GM18526 (cell line): Measurements from ENCODE around the gene KIAA0513.
A peak's percentile ranks its signal among the peaks of the same experiment; 100 is the strongest.

Experiments
- POLR2A ChIP-seq: IDR thresholded peaks from 3 replicates; pipeline ENCODE4 v1.6.1; 2011; ENCODE audit not compliant: insufficient read length; ENCODE audit errors: extremely low read depth

KIAA0513 gene

DNA sequence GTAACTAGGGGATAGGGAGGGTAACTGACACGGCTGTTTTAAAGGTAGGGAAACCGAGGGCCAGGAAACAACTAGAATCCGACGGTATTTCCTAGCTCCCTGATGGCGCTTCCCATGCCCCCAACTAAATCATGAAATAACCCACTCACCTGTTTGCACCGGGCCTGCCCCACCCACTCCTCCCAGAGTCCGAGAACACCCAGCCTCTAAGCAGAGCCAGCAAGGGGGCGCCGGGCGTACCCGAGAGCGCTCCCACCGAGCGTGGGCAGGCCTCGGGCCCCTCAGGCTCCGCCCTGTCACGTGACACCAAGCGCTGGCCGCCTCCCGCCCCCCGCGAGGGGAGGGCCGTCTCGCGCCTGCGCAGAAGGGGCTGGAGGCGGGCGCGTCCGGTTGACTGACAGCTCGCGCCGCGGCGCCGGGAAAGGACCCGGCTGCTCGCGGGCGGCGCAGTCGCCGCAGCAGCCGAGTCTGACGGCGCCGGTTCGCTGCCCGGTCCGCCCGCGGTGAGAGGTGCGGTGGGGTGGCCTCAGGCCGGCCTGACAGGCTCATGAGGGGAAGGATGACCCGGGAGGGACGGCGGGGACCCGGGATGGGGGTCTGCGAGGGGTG is at the start of gene KIAA0513:
Gene KIAA0513 (plus strand): TSS at position 447 of the 609 bp plus-strand sequence. CDS start 39,277 bp downstream, outside the sequence.
- peak; percentile 76 for TF ChIP-seq POLR2A

GRCh38 chr16:84979516-84979915 is 48.1 kb upstream of the KIAA0513 start:
- TF ChIP-seq POLR2A, result no peak

GRCh38 chr16:84982434-84982833 is 45.2 kb upstream of the KIAA0513 start:
- TF ChIP-seq POLR2A, result no peak

GRCh38 chr16:84985079-84986065 is 42.2 kb upstream of the KIAA0513 start:
- no peak for TF ChIP-seq POLR2A

- TF ChIP-seq POLR2A, result no peak
Measured at GRCh38 chr16:84986102-84986501, 41.5 kb upstream of the KIAA0513 start.

GRCh38 chr16:84986879-84987278 is 40.7 kb upstream of the KIAA0513 start:
- no peak for TF ChIP-seq POLR2A

- no peak for TF ChIP-seq POLR2A
Measured at GRCh38 chr16:84988328-84989080, 39.1 kb upstream of the KIAA0513 start.

DNA sequence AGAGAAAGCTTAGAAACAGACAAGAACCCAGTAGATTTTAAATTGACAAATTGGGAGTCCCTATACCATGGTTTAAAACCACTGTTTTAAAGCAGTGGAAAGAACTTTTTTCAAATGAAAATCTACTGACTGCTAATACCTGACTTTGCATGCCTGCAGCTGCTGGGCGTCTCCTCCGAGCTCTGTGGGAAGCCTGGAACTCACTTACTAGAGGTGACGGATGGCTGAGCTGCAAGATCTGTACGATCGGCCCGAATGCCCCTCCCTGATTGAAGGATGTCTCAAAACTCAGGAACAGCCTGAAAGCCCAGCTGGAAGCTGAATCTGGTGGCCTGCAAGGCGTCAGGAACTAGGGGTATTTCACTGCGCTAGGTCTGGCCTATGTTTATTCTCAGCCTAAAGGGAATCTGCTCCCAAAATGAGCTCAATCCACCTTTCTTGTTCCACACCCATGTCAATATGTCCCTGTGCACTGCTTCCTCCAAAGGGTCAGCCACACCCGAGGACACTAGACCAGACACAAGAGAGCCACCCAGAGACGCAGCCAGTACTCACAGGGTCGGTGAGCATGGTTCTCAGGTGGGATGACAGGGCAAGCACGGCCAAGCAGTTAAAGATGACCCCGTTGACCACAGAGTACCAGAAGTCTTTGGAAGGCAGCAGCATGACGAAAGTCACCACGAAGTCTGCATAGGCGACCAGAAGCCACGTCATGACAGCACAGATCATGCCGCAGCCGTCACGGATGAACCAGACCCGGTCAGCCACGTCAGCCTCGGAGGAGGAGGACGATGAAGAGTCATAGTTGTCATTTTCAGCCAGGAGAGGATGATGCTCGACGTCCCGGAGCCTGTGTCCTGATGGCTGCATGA is 37.6 kb upstream of the KIAA0513 start:
- no peak for TF ChIP-seq POLR2A

- no peak for TF ChIP-seq POLR2A
Measured at GRCh38 chr16:84990782-84991181, 36.8 kb upstream of the KIAA0513 start.

- TF ChIP-seq POLR2A, result no peak
Measured at GRCh38 chr16:84992717-84993075, 34.9 kb upstream of the KIAA0513 start.

DNA sequence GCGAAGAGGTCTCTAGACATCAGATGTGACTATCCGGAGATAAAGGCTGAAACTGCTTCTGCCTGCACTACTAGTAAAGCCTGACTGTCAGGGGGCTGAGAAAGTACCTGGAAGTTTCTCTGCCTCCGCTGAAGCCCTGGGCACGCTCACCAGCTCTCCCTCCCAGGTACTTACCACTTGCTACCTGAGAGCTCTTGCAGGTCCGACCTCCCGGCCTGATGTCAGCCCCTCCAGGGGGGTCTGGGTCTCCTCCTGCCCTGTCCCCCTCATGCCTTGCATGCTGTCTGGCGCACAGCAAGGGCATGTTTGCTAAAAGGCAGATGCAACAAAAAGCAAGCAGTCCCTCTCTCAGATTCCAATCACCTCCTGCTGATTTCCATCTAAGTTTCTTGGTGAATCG is 33.7 kb upstream of the KIAA0513 start:
- no peak for TF ChIP-seq POLR2A

GRCh38 chr16:84995663-84996062 is 31.9 kb upstream of the KIAA0513 start:
- no peak for TF ChIP-seq POLR2A

GRCh38 chr16:84996365-84996764 is 31.2 kb upstream of the KIAA0513 start:
- TF ChIP-seq POLR2A, result no peak

- TF ChIP-seq POLR2A, result no peak
Measured at GRCh38 chr16:84999200-84999599, 28.4 kb upstream of the KIAA0513 start.

DNA sequence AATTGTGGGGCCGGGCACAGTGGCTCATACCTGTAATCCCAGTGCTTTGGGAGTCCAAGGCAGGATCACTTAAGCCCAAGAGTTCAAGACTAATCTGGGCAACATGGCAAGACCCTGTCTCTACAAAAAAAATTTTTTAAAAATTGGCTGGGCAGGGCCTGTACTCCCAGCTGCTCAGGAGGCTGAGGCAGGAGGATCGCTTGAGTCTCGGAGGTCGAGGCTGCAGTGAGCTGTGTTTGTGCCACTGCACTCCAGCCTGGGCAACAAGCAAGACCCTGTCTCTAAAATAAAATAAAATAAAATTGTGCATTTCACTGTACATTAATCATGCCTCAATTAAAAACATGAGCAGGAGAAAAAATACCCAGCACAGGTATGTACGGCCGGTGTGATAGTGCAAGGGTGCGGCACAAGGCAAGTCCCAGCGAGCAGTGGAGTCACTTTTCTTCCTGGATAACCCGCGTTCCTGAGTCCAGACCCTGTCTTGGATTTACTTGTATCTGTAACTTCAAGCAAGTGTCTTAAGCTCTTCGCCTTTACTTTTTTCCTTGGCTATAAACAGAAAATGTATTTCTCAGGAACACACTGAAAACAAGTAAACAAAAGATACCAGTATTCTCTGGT is 27.6 kb upstream of the KIAA0513 start:
- no peak for TF ChIP-seq POLR2A

GRCh38 chr16:85002099-85002541 is 25.5 kb upstream of the KIAA0513 start:
- TF ChIP-seq POLR2A, result no peak
